PC-3 (cell line): Measurements from ENCODE around the gene DUSP8. TPM values are rescaled to one million over a fixed set of nuclear protein-coding genes. Genes with fewer than 3 reads are reported as not detected.
A peak's percentile ranks its signal among the peaks of the same experiment; 100 is the strongest.

Source experiments
- ATAC-seq: fragments of 200-7000 bp; cut with Tn5 transposase; 2 replicates; pipeline ENCODE4 v1.9.1; 2020; ENCODE audit warnings: mild to moderate bottlenecking, moderate library complexity
- BruUV-seq: library from RNA; stranded (reverse); fragments of 400-500 nt; replicated peaks from 2 replicates; lab custom pipeline; 2021; lab: Mats Ljungman, UMichigan
- CTCF ChIA-PET: fragments of 300-600 bp; sonication (Branson Sonifier 250); formaldehyde crosslinking; loops from one replicate; lab custom pipeline; 2022; ENCODE audit warnings: antibody characterized with exemption; lab: Charles Lee
- POLR2A ChIA-PET: fragments of 300-600 bp; sonication (Branson Sonifier 250); formaldehyde crosslinking; loops from one replicate; lab custom pipeline; 2022; ENCODE audit warnings: antibody characterized with exemption; ENCODE audit not compliant: unreplicated experiment; lab: Charles Lee
- DNase-seq: peaks from one replicate; pipeline ENCODE4 v3.0.0-alpha.2; 2015
- H2AFZ ChIP-seq: fragments of 300-600 bp; sonication (generic); 2 replicates; pipeline ENCODE4 v1.6.0; 2016; ENCODE audit warnings: antibody characterized with exemption, low read length
- H3F3A ChIP-seq: fragments of 300-600 bp; sonication (generic); one replicate; pipeline ENCODE4 v1.6.0; 2017; ENCODE audit warnings: antibody characterized with exemption, low read length, control low read depth, mild to moderate bottlenecking; ENCODE audit not compliant: unreplicated experiment
- H3K27ac ChIP-seq: fragments of 300-600 bp; sonication (generic); 2 replicates; pipeline ENCODE4 v1.5.1; 2016; ENCODE audit warnings: mild to moderate bottlenecking, low read length
- H3K27me3 ChIP-seq: fragments of 300-600 bp; sonication (generic); 2 replicates; pipeline ENCODE4 v1.6.1; 2016; ENCODE audit warnings: low read length, mixed read lengths
- H3K36me3 ChIP-seq: fragments of 300-600 bp; sonication (generic); 2 replicates; pipeline ENCODE4 v1.6.1; 2016; ENCODE audit warnings: low read depth, mixed run types, low read length, mixed read lengths
- H3K4me1 ChIP-seq: fragments of 300-600 bp; sonication (generic); 2 replicates; pipeline ENCODE4 v1.5.1; 2016; ENCODE audit warnings: low read length; ENCODE audit not compliant: insufficient read depth
- H3K4me2 ChIP-seq: fragments of 300-600 bp; sonication (generic); 2 replicates; pipeline ENCODE4 v1.6.0; 2016; ENCODE audit warnings: low read length
- H3K4me3 ChIP-seq: fragments of 300-600 bp; sonication (generic); 2 replicates; pipeline ENCODE4 v1.5.1; 2016; ENCODE audit warnings: mild to moderate bottlenecking, low read length, mixed read lengths
- H3K79me2 ChIP-seq: fragments of 300-600 bp; sonication (generic); 2 replicates; pipeline ENCODE4 v1.6.1; 2017; ENCODE audit warnings: low read length, mixed read lengths
- H3K9ac ChIP-seq: fragments of 300-600 bp; sonication (generic); 2 replicates; pipeline ENCODE4 v1.6.0; 2016; ENCODE audit warnings: mild to moderate bottlenecking, low read length
- H3K9me2 ChIP-seq: fragments of 300-600 bp; sonication (generic); replicated peaks from 2 replicates; pipeline ENCODE4 v1.6.1; 2016; ENCODE audit warnings: mixed run types, low read length, mixed read lengths
- H3K9me3 ChIP-seq: fragments of 300-600 bp; sonication (generic); 2 replicates; pipeline ENCODE4 v1.6.1; 2016; ENCODE audit warnings: low read length, mixed read lengths
- H4K20me1 ChIP-seq: fragments of 300-600 bp; sonication (generic); 2 replicates; pipeline ENCODE4 v1.6.1; 2016; ENCODE audit warnings: low read length, mixed read lengths
- CTCF ChIP-seq: fragments of 300-600 bp; sonication (generic); conservative IDR thresholded peaks from 2 replicates; pipeline ENCODE4 v1.5.1; 2017; ENCODE audit warnings: antibody characterized with exemption, low read depth, mild to moderate bottlenecking, low read length
- EZH2 ChIP-seq: fragments of 300-600 bp; sonication (generic); IDR thresholded peaks from one replicate; pipeline ENCODE4 v1.6.1; 2017; ENCODE audit warnings: antibody characterized with exemption, mild to moderate bottlenecking, low read length; ENCODE audit not compliant: unreplicated experiment
- EZH2phosphoT487 ChIP-seq: fragments of 300-600 bp; sonication (generic); IDR thresholded peaks from 2 replicates; pipeline ENCODE4 v1.6.1; 2018; ENCODE audit warnings: mild to moderate bottlenecking, antibody characterized with exemption, low read length, borderline replicate concordance
- intact Hi-C: fragments of 100-400 bp; cut with micrococcal nuclease; formaldehyde crosslinking; loops from 2 replicates; pipeline ENCODE4 v1.9.0; 2023
- total RNA-seq: library from RNA; depleted of rRNA; stranded (reverse); fragments of >200 nt; gene quantifications from 2 replicates; pipeline ENCODE4 v1.2.3, GENCODE V29; 2014

The DUSP8 gene
- total RNA-seq, 1 experiment from 2014 or later = 2.6 TPM

GRCh38 chr11:1565173-1565903 lies 6.7 kb downstream of the DUSP8 start:
- H3K4me2 ChIP-seq = no peak overlapping the region
- no peak overlapping the region for H3K4me3 ChIP-seq
- no peak overlapping the region for H3K9ac ChIP-seq
- DNase-seq (no peak), ATAC-seq (no peak)
- H3K27me3 ChIP-seq = no peaks in the 10 kb centered on the region
- H2AFZ ChIP-seq = no peak overlapping the region
- ChIA-PET CTCF (interaction anchor here (1.2 kb wide), 1 partner anchor 19 kb away, joined by 4 read pairs; no protein-coding TSS in a partner anchor), POLR2A (no interaction called here)
- intact Hi-C loops = no loop called here
- H3F3A ChIP-seq = no peaks in the 10 kb centered on the region
- TF ChIP-seq CTCF = no peak
- no peak for TF ChIP-seq EZH2
- TF ChIP-seq EZH2phosphoT487 = no peak
- no peaks in the 10 kb centered on the region for H4K20me1 ChIP-seq
- no peak overlapping the region for H3K27ac ChIP-seq
- H3K79me2 ChIP-seq = no peaks in the 10 kb centered on the region
- no peaks in the 10 kb centered on the region for H3K9me2 ChIP-seq
- no peaks in the 10 kb centered on the region for H3K9me3 ChIP-seq
- BruUV-seq = no TSS peak
- H3K36me3 ChIP-seq = no peaks in the 10 kb centered on the region
- no peaks in the 10 kb centered on the region; the same call in 1 of the 2 replicates for H3K4me1 ChIP-seq

GRCh38 chr11:1564535-1565172 lies 7.4 kb downstream of the DUSP8 start:
- no TSS peak for BruUV-seq
- CTCF ChIA-PET = interaction anchor here (1.2 kb wide), 1 partner anchor 18 kb away, joined by 4 read pairs; no protein-coding TSS in a partner anchor
- no peaks in the 10 kb centered on the region for H3F3A ChIP-seq
- no peaks in the 10 kb centered on the region for H3K27me3 ChIP-seq
- no peak overlapping the region for H3K9ac ChIP-seq
- H3K4me2 ChIP-seq = no peak overlapping the region
- ATAC-seq (peak; percentile 27; the same call in 1 of the 2 replicates), DNase-seq (peak; percentile 33)
- H2AFZ ChIP-seq = no peak overlapping the region
- no peak for TF ChIP-seq EZH2phosphoT487
- no peak for TF ChIP-seq EZH2
- TF ChIP-seq CTCF = no peak
- no peaks in the 10 kb centered on the region for H3K36me3 ChIP-seq
- POLR2A ChIA-PET = interaction anchor here (0.6 kb wide), 1 partner anchor 9 kb away, joined by 25 read pairs; no protein-coding TSS in a partner anchor
- no peaks in the 10 kb centered on the region for H3K9me3 ChIP-seq
- no peaks in the 10 kb centered on the region for H4K20me1 ChIP-seq
- intact Hi-C loops = no loop called here
- H3K27ac ChIP-seq = no peak overlapping the region
- H3K4me3 ChIP-seq = no peak overlapping the region
- no peaks in the 10 kb centered on the region for H3K9me2 ChIP-seq
- peaks cover 5% of the 10 kb centered on the region for H3K4me1 ChIP-seq
- no peaks in the 10 kb centered on the region for H3K79me2 ChIP-seq
